KMS-11 (cell line): ENCODE results near the gene LRRC4C.

Experiments used
- H2AFZ ChIP-seq: fragments of 200-600 bp; sonication (generic); 2 replicates; pipeline ENCODE4 v1.6.1; 2016; ENCODE audit warnings: antibody characterized with exemption, mixed run types, low read depth
- H3K27ac ChIP-seq: fragments of 200-600 bp; sonication (generic); 2 replicates; pipeline ENCODE4 v1.6.1; 2016; ENCODE audit warnings: mild to moderate bottlenecking, mixed run types
- H3K27me3 ChIP-seq: fragments of 200-600 bp; sonication (generic); 2 replicates; pipeline ENCODE4 v1.6.1; 2017; ENCODE audit warnings: mild to moderate bottlenecking, low read depth, mixed run types, moderate library complexity; ENCODE audit not compliant: insufficient read depth
- H3K36me3 ChIP-seq: fragments of 200-600 bp; sonication (generic); 2 replicates; pipeline ENCODE4 v1.6.1; 2017; ENCODE audit warnings: mild to moderate bottlenecking, mixed run types; ENCODE audit not compliant: insufficient read depth
- H3K4me1 ChIP-seq: fragments of 200-600 bp; sonication (generic); 2 replicates; pipeline ENCODE4 v1.6.1; 2016; ENCODE audit warnings: mild to moderate bottlenecking, low read depth, mixed run types; ENCODE audit not compliant: poor library complexity, severe bottlenecking
- H3K4me2 ChIP-seq: fragments of 200-600 bp; sonication (generic); 2 replicates; pipeline ENCODE4 v1.7.0; 2016; ENCODE audit warnings: mild to moderate bottlenecking, mixed run types
- H3K4me3 ChIP-seq: fragments of 200-600 bp; sonication (generic); IDR thresholded peaks from 2 replicates; pipeline ENCODE4 v1.6.1; 2017; ENCODE audit warnings: low read depth, low read length, mixed read lengths; ENCODE audit not compliant: insufficient read depth
- H3K79me2 ChIP-seq: fragments of 200-600 bp; sonication (generic); 2 replicates; pipeline ENCODE4 v1.6.1; 2016; ENCODE audit warnings: low read depth, mixed run types; ENCODE audit not compliant: insufficient read depth
- H3K9ac ChIP-seq: fragments of 200-600 bp; sonication (generic); 2 replicates; pipeline ENCODE4 v1.6.1; 2016; ENCODE audit warnings: mild to moderate bottlenecking, mixed run types
- H4K20me1 ChIP-seq: fragments of 200-600 bp; sonication (generic); 2 replicates; pipeline ENCODE4 v1.6.1; 2016; ENCODE audit warnings: mild to moderate bottlenecking, mixed run types; ENCODE audit not compliant: insufficient read depth
- TF ChIP-seq, protein P1 (sequence below): fragments of 200-600 bp; sonication (generic); conservative IDR thresholded peaks from 2 replicates; pipeline ENCODE4 v1.6.1; 2017; ENCODE audit warnings: low read depth, mild to moderate bottlenecking, antibody characterized with exemption, low read length, moderate library complexity, mixed read lengths

The LRRC4C gene

DNA sequence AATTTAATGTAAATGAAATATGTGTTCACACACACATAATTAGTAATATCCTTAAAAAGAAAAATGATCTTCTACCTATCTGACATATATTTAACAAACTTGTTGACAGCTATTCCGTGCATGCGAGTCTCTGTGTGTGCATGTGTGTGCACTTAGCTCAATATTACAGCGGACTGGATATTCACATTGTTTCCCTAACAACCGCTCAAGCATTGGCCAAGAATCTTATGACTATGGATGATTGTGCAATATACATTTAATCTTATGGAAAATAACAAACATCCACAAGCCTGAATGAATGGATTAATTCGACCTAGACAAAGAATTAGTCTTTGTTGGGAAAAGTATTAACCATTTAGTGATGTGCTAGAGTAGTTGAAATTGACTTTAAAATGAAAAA is 1078.6 kb downstream of the LRRC4C start:
- H3K4me2 ChIP-seq = no peak overlapping the region
- no peaks in the 10 kb centered on the region for H3K27me3 ChIP-seq
- H3K36me3 ChIP-seq = no peaks in the 10 kb centered on the region
- H3K9ac ChIP-seq = no peak overlapping the region
- no peak overlapping the region for H3K4me3 ChIP-seq
- H3K4me1 ChIP-seq = no peaks in the 10 kb centered on the region
- no peaks in the 10 kb centered on the region for H3K79me2 ChIP-seq
- H3K27ac ChIP-seq = no peak overlapping the region
- TF ChIP-seq, protein P1, sequence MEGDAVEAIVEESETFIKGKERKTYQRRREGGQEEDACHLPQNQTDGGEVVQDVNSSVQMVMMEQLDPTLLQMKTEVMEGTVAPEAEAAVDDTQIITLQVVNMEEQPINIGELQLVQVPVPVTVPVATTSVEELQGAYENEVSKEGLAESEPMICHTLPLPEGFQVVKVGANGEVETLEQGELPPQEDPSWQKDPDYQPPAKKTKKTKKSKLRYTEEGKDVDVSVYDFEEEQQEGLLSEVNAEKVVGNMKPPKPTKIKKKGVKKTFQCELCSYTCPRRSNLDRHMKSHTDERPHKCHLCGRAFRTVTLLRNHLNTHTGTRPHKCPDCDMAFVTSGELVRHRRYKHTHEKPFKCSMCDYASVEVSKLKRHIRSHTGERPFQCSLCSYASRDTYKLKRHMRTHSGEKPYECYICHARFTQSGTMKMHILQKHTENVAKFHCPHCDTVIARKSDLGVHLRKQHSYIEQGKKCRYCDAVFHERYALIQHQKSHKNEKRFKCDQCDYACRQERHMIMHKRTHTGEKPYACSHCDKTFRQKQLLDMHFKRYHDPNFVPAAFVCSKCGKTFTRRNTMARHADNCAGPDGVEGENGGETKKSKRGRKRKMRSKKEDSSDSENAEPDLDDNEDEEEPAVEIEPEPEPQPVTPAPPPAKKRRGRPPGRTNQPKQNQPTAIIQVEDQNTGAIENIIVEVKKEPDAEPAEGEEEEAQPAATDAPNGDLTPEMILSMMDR = no peak
- H4K20me1 ChIP-seq = no peaks in the 10 kb centered on the region
- H2AFZ ChIP-seq = no peak overlapping the region

DNA sequence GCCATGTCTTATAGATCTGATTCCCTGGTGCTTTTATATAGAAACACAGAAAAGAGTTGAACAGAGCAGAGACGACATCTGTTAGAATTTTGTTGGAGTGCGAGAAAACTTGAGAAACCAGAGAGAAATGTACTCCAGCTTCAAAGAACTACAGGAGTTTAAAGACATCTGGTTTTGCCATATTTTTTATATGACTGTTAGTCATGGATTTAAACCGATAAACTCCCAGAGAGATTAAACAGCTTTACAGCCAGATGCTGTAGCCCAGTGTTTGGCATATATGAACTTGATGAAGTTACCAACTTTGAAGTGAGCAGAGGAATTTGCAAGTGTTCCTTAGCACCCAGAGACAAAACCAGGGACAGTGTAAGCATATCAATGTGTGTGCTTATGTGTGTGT is 1083.1 kb downstream of the LRRC4C start:
- Histone ChIP-seq H3K27ac (no peak overlapping the region), H4K20me1 (no peaks in the 10 kb centered on the region), H3K4me2 (no peak overlapping the region), H3K27me3 (no peaks in the 10 kb centered on the region), H3K4me1 (no peaks in the 10 kb centered on the region), H3K9ac (no peak overlapping the region), H2AFZ (no peak overlapping the region), H3K4me3 (no peak overlapping the region), H3K79me2 (no peaks in the 10 kb centered on the region), H3K36me3 (no peaks in the 10 kb centered on the region)
- TF ChIP-seq, protein P1 = no peak

- H3K79me2 ChIP-seq = no peaks in the 10 kb centered on the region
- H3K9ac ChIP-seq = no peak overlapping the region
- TF ChIP-seq, protein P1 = no peak
- no peak overlapping the region for H2AFZ ChIP-seq
- H3K27ac ChIP-seq = no peak overlapping the region
- H3K4me1 ChIP-seq = no peaks in the 10 kb centered on the region
- H4K20me1 ChIP-seq = no peaks in the 10 kb centered on the region
- H3K36me3 ChIP-seq = no peaks in the 10 kb centered on the region
- no peaks in the 10 kb centered on the region for H3K27me3 ChIP-seq
- no peak overlapping the region for H3K4me2 ChIP-seq
- no peak overlapping the region for H3K4me3 ChIP-seq
Measured at GRCh38 chr11:40370821-40371616, 1088.4 kb downstream of the LRRC4C start.

- Histone ChIP-seq H2AFZ (no peak overlapping the region), H3K27ac (no peak overlapping the region), H3K9ac (no peak overlapping the region), H3K36me3 (no peaks in the 10 kb centered on the region), H3K4me1 (no peaks in the 10 kb centered on the region), H3K79me2 (no peaks in the 10 kb centered on the region), H3K4me3 (no peak overlapping the region), H4K20me1 (no peaks in the 10 kb centered on the region), H3K4me2 (no peak overlapping the region), H3K27me3 (no peaks in the 10 kb centered on the region)
- TF ChIP-seq, protein P1 = no peak
Measured at GRCh38 chr11:40360206-40360798, 1099.2 kb downstream of the LRRC4C start.
